ENCODE measurements around the gene RRAD.

Gene RRAD

DNA sequence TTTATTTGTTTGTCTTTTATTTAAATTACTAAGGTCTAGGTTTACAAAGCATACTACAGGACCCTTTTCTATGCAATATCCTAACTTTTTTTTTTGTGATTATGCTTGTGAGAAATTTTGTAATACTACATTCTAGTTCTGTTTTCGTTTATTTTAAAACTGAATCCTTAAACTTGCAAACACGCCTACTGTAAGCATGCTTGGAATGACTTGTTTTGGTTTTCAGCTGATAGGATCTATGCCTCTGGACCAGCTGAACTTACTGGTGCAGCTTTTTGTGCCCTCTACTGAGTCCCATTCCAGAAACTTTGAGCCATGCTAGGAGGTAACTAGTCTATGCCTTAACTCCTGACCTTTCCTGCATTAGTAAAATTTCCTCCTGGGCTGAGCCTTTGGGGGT lies 39.0 kb downstream of the RRAD start:
- Histone ChIP-seq H3K27me3 (ENCODE audit: insufficient read depth, poor library complexity, severe bottlenecking) (no peaks in the 10 kb centered on the region), H3K4me3 (replicated peaks; ENCODE audit: insufficient read depth, low read length) (no peak overlapping the region), H3K27ac (replicated peaks) (no peak overlapping the region)
- DNase-seq (ENCODE audit: low read depth in 1 of 2, low spot score in 1 of 2): no peak
- TF ChIP-seq POLR2AphosphoS5 (IDR thresholded peaks at IDR 0.05; ENCODE audit: low read depth): no peak
- TF ChIP-seq SPI1 (IDR thresholded peaks at IDR 0.05; ENCODE audit: borderline replicate concordance, low read depth): no peak
- no peak for TF ChIP-seq GABPA (IDR thresholded peaks at IDR 0.05; ENCODE audit: low read depth)
- TF ChIP-seq, protein P1, sequence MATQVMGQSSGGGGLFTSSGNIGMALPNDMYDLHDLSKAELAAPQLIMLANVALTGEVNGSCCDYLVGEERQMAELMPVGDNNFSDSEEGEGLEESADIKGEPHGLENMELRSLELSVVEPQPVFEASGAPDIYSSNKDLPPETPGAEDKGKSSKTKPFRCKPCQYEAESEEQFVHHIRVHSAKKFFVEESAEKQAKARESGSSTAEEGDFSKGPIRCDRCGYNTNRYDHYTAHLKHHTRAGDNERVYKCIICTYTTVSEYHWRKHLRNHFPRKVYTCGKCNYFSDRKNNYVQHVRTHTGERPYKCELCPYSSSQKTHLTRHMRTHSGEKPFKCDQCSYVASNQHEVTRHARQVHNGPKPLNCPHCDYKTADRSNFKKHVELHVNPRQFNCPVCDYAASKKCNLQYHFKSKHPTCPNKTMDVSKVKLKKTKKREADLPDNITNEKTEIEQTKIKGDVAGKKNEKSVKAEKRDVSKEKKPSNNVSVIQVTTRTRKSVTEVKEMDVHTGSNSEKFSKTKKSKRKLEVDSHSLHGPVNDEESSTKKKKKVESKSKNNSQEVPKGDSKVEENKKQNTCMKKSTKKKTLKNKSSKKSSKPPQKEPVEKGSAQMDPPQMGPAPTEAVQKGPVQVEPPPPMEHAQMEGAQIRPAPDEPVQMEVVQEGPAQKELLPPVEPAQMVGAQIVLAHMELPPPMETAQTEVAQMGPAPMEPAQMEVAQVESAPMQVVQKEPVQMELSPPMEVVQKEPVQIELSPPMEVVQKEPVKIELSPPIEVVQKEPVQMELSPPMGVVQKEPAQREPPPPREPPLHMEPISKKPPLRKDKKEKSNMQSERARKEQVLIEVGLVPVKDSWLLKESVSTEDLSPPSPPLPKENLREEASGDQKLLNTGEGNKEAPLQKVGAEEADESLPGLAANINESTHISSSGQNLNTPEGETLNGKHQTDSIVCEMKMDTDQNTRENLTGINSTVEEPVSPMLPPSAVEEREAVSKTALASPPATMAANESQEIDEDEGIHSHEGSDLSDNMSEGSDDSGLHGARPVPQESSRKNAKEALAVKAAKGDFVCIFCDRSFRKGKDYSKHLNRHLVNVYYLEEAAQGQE (IDR thresholded peaks at IDR 0.05; ENCODE audit: insufficient replicate concordance, low read depth): no peak
- TF ChIP-seq, protein P2, sequence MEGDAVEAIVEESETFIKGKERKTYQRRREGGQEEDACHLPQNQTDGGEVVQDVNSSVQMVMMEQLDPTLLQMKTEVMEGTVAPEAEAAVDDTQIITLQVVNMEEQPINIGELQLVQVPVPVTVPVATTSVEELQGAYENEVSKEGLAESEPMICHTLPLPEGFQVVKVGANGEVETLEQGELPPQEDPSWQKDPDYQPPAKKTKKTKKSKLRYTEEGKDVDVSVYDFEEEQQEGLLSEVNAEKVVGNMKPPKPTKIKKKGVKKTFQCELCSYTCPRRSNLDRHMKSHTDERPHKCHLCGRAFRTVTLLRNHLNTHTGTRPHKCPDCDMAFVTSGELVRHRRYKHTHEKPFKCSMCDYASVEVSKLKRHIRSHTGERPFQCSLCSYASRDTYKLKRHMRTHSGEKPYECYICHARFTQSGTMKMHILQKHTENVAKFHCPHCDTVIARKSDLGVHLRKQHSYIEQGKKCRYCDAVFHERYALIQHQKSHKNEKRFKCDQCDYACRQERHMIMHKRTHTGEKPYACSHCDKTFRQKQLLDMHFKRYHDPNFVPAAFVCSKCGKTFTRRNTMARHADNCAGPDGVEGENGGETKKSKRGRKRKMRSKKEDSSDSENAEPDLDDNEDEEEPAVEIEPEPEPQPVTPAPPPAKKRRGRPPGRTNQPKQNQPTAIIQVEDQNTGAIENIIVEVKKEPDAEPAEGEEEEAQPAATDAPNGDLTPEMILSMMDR (IDR thresholded peaks at IDR 0.05; ENCODE audit: insufficient read depth, low read length): no peak

DNA sequence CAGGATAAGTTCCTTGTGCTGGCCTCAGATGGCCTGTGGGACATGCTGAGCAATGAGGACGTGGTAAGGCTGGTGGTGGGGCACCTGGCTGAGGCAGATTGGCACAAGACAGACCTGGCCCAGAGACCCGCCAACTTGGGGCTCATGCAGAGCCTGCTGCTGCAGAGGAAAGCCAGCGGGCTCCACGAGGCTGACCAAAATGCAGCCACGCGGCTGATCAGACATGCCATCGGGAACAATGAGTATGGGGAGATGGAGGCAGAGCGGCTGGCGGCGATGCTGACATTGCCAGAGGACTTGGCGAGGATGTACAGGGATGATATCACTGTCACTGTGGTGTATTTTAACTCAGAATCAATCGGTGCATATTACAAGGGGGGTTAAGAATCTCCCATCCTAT lies 39.8 kb downstream of the RRAD start:
- TF ChIP-seq, protein P1 (IDR thresholded peaks at IDR 0.05; ENCODE audit: insufficient replicate concordance, low read depth): no peak
- TF ChIP-seq SPI1 (IDR thresholded peaks at IDR 0.05; ENCODE audit: borderline replicate concordance, low read depth) (no peak), GABPA (IDR thresholded peaks at IDR 0.05; ENCODE audit: low read depth) (no peak), POLR2AphosphoS5 (IDR thresholded peaks at IDR 0.05; ENCODE audit: low read depth) (no peak)
- TF ChIP-seq, protein P2 (IDR thresholded peaks at IDR 0.05; ENCODE audit: insufficient read depth, low read length): no peak
- DNase-seq (ENCODE audit: low read depth in 1 of 2, low spot score in 1 of 2): no peak
- Histone ChIP-seq H3K4me3 (replicated peaks; ENCODE audit: insufficient read depth, low read length) (no peak overlapping the region), H3K27me3 (ENCODE audit: insufficient read depth, poor library complexity, severe bottlenecking) (no peaks in the 10 kb centered on the region), H3K27ac (replicated peaks) (no peak overlapping the region)

DNA sequence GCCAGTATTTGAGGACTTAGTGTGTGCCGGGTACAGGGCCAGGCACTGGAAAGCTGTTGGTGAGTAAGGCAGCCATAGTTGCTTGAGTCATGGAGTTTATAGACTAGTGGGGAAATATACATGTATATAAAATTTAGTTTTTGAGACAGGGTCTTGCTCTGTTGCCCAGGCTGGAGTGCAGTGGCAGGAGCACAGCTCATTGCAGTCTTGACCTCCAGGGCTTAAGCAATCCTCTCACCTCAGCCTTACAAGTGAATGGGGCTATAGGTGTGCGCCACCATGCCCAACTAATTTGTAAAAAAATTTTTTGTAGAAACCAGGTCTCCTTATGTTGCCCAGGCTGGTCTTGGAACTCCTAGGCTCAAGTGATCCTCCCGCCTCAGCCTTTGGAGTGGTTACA lies 42.6 kb downstream of the RRAD start:
- no peak for TF ChIP-seq SPI1 (IDR thresholded peaks at IDR 0.05; ENCODE audit: borderline replicate concordance, low read depth)
- TF ChIP-seq, protein P1 (IDR thresholded peaks at IDR 0.05; ENCODE audit: insufficient replicate concordance, low read depth): no peak
- Histone ChIP-seq H3K27me3 (ENCODE audit: insufficient read depth, poor library complexity, severe bottlenecking) (no peaks in the 10 kb centered on the region), H3K27ac (replicated peaks) (no peak overlapping the region), H3K4me3 (replicated peaks; ENCODE audit: insufficient read depth, low read length) (no peak overlapping the region)
- no peak for DNase-seq (ENCODE audit: low read depth in 1 of 2, low spot score in 1 of 2)

All from HL-60 (cell line).